Left ventricle myocardium inferior (tissue), 1 donor: Measurements from ENCODE around the gene PATE2. TPM values are rescaled to one million over a fixed set of nuclear protein-coding genes. Genes with fewer than 3 reads are reported as not detected.

Experiments used
- DNase-seq: peaks from one replicate; pipeline ENCODE4 v3.0.0-alpha.2; 2020
- H3K27ac ChIP-seq: fragments of 200-600 bp; replicated peaks from 2 replicates; pipeline ENCODE4 v1.8.0; 2021
- H3K27me3 ChIP-seq: fragments of 200-600 bp; 2 replicates; pipeline ENCODE4 v1.8.0; 2021; ENCODE audit warnings: low read depth
- H3K36me3 ChIP-seq: fragments of 200-600 bp; 2 replicates; pipeline ENCODE4 v1.8.0; 2021
- H3K4me1 ChIP-seq: fragments of 200-600 bp; 2 replicates; pipeline ENCODE4 v1.8.0; 2021
- H3K4me3 ChIP-seq: fragments of 200-600 bp; 2 replicates; pipeline ENCODE4 v1.8.0; 2021; ENCODE audit warnings: mild to moderate bottlenecking, moderate library complexity
- H3K9me3 ChIP-seq: fragments of 200-600 bp; replicated peaks from 2 replicates; pipeline ENCODE4 v1.8.0; 2021
- CTCF ChIP-seq: fragments of 200-600 bp; IDR thresholded peaks from 2 replicates; pipeline ENCODE4 v1.8.0; 2021; ENCODE audit warnings: antibody characterized with exemption, mild to moderate bottlenecking, borderline replicate concordance
- intact Hi-C: fragments of 100-400 bp; cut with micrococcal nuclease; formaldehyde crosslinking; loops from one replicate; pipeline ENCODE4 v1.11.0; 2022
- total RNA-seq: library from RNA; stranded (reverse); fragmentation: NEBNext Ultra II Directional; extraction: Animal tissue kit (Norgen Biotek cat#: 25700); gene quantifications from one replicate; pipeline ENCODE4 v1.2.1, GENCODE V29; 2021
- donor health status: DM: no; HTN: yes; CAD: no; lungs with severe emphysema.

The PATE2 gene
- total RNA-seq, 1 donor from 2014 or later: not detected

DNA sequence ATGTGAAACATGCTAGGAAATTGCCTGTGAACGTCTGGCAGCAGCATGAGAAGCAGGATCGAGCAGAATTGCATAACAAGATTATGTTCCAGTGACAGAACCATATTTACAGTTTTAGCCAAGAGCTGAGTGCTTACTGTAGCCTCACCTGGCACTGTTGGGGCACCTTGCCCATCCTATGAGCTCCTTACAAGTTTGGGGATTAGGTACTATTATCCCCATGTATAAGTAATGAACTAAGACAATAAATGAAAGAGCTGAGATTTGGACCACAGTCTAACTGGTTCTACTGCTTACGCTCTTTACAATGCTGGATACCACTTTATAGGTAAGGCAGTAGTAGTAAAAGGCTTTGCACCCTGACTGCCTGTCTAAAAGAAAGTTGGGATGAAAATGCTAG is 49.7 kb downstream of the PATE2 start:
- no peak overlapping the region for H3K4me3 ChIP-seq
- TF ChIP-seq CTCF: no peak
- DNase-seq: no peak
- H3K27me3 ChIP-seq: no peaks in the 10 kb centered on the region
- intact Hi-C loops: no loop called here
- H3K27ac ChIP-seq: no peak overlapping the region
- no peaks in the 10 kb centered on the region for H3K4me1 ChIP-seq
- no peaks in the 10 kb centered on the region for H3K9me3 ChIP-seq
- H3K36me3 ChIP-seq: no peaks in the 10 kb centered on the region

Other genes starting within 250 kb of the PATE2 start
- gene EI24, start 209.4 kb downstream of the PATE2 start, total RNA-seq: 55.8 TPM
- gene STT3A, start 186.0 kb downstream of the PATE2 start, total RNA-seq: 57.6 TPM
- gene CHEK1, start 153.7 kb downstream of the PATE2 start, total RNA-seq: 1.6 TPM
- not detected for gene ACRV1, start 98.0 kb downstream of the PATE2 start, total RNA-seq
- gene PATE1, start 32.5 kb downstream of the PATE2 start, total RNA-seq: not detected
- not detected for gene PATE3, start 9.3 kb upstream of the PATE2 start, total RNA-seq
- gene PATE4, start 54.5 kb upstream of the PATE2 start, total RNA-seq: not detected
- 4.5 TPM for gene HYLS1, start 108.8 kb upstream of the PATE2 start, total RNA-seq
- gene PUS3, start 124.4 kb upstream of the PATE2 start, total RNA-seq: 7.7 TPM
- gene DDX25, start 125.7 kb upstream of the PATE2 start, total RNA-seq: 0.14 TPM
- gene VSIG10L2, start 167.2 kb upstream of the PATE2 start, total RNA-seq: 0.08 TPM